ENCODE data around the gene PLCD4. TPM values are rescaled to one million over a fixed set of nuclear protein-coding genes. Genes with fewer than 3 reads are reported as not detected.

PLCD4 gene
- total RNA-seq, 1 experiment from 2014 or later, result 0.40 TPM

DNA sequence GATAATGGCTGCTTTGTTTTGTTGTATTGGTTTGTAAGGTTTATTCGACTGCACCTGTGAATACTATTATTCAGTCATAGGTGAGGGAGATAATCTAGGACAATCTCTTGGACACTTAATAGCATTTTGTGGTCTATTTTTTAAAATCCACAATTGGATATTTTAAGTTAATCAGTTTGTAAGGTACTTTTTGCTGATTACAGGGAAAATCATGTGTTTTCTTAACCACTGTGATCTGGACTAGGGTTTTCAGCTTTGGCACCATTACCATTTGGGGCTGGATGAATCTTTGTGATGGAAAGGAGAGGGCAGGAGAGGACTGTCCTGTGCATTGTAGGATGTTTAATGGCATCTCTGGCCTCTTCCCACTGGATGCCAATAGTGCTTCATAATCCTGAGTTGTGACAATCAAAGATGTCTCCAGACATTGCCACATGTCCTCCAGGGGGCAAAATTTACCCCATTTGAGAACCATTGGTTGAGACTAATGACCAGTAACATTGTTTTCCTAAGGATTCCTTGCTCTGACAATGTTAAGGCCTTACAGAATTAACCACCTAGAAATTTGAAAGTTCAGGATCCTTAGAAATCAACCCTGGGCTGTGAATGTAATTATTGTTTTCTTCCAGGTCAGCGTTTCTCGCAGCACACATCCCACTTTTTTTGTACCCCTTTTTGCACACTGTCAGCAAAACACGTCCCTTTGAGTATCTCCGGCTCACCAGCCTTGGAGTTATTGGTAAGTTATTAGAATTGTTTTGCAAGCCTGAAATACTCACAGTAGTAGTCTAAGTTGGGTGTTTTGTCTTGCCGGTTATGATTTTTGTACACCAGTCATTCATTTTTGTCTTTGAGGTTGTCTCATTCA lies 23.5 kb upstream of the PLCD4 start:
- no peak overlapping the region for H3K4me3 Mint-ChIP-seq (ENCODE audit: unreplicated experiment)
- TF ChIP-seq, protein P1, sequence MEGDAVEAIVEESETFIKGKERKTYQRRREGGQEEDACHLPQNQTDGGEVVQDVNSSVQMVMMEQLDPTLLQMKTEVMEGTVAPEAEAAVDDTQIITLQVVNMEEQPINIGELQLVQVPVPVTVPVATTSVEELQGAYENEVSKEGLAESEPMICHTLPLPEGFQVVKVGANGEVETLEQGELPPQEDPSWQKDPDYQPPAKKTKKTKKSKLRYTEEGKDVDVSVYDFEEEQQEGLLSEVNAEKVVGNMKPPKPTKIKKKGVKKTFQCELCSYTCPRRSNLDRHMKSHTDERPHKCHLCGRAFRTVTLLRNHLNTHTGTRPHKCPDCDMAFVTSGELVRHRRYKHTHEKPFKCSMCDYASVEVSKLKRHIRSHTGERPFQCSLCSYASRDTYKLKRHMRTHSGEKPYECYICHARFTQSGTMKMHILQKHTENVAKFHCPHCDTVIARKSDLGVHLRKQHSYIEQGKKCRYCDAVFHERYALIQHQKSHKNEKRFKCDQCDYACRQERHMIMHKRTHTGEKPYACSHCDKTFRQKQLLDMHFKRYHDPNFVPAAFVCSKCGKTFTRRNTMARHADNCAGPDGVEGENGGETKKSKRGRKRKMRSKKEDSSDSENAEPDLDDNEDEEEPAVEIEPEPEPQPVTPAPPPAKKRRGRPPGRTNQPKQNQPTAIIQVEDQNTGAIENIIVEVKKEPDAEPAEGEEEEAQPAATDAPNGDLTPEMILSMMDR (IDR thresholded peaks at IDR 0.05; ENCODE audit: unreplicated experiment), result no peak
- peaks cover 92% of the 10 kb centered on the region for H3K36me3 Mint-ChIP-seq (ENCODE audit: insufficient read depth, unreplicated experiment)
- ChIA-PET POLR2A (no interaction called here), CTCF (no interaction called here)
- H3K4me1 Mint-ChIP-seq (ENCODE audit: insufficient read depth, unreplicated experiment), result no peaks in the 10 kb centered on the region
- H3K27me3 Mint-ChIP-seq (ENCODE audit: insufficient read depth, unreplicated experiment), result no peaks in the 10 kb centered on the region
- intact Hi-C loops (cut with micrococcal nuclease), result no loop called here
- no peaks in the 10 kb centered on the region for H3K9me3 Mint-ChIP-seq (ENCODE audit: unreplicated experiment)
- no peak for DNase-seq (ENCODE audit: unreplicated experiment)
- no TSS peak for BruUV-seq (replicated peaks)
- peak overlapping the region; percentile 49 for H3K27ac Mint-ChIP-seq (ENCODE audit: low read depth, unreplicated experiment)

DNA sequence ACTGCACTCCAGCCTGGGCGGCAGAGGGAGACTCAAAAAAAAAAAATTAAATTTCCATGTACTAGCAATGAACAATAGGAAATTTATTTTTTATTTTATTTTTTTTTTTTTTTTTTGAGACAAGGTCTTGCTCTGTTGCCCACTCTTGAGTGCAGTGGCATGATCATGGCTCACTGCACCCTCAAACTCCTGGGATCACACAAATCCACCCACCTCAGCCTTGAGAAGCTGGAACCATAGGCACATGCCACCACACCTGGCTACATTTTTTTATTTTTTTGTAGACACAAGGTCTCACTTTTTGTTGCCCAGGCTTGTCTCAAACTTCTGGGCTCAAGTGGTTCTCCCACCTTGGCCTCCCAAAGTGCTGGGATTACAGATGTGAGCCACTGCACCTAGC lies 22.2 kb upstream of the PLCD4 start:
- intact Hi-C loops (cut with micrococcal nuclease), result no loop called here
- POLR2A ChIA-PET, result interaction anchor here (1.0 to 1.2 kb wide), 2 partner anchors 9 to 15 kb away, joined by 3 to 4 read pairs; no protein-coding TSS in a partner anchor
- CTCF ChIA-PET, result no interaction called here
- DNase-seq (ENCODE audit: unreplicated experiment), result no peak
- Mint-ChIP-seq H3K9me3 (ENCODE audit: unreplicated experiment) (no peaks in the 10 kb centered on the region), H3K4me3 (ENCODE audit: unreplicated experiment) (no peak overlapping the region), H3K27me3 (ENCODE audit: insufficient read depth, unreplicated experiment) (no peaks in the 10 kb centered on the region), H3K36me3 (ENCODE audit: insufficient read depth, unreplicated experiment) (peaks cover 97% of the 10 kb centered on the region), H3K4me1 (ENCODE audit: insufficient read depth, unreplicated experiment) (no peaks in the 10 kb centered on the region), H3K27ac (ENCODE audit: low read depth, unreplicated experiment) (no peak overlapping the region)
- BruUV-seq (replicated peaks), result no TSS peak
- TF ChIP-seq, protein P1 (IDR thresholded peaks at IDR 0.05; ENCODE audit: unreplicated experiment), result no peak

DNA sequence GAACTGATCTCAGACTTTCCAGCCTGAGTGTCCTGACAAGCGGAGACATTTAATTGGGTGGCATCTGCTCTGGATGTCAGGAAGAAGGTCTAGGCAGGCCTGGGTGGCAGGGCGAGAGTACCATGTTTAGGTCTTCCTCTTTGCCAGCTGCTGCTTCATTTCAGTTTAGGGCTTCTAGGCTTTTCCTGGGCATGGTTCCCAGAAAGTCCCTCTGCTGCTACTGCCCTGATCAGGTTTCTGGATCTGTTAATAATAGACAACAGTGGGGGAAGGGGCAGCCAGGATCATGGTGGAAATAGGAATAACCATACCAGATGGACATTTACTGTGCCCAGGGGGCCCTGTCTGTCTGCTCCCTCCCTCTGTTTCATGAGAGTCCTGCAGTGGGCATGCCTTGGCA lies 2.3 kb upstream of the PLCD4 start:
- TF ChIP-seq, protein P1 (IDR thresholded peaks at IDR 0.05; ENCODE audit: unreplicated experiment), result no peak
- ChIA-PET POLR2A (no interaction called here), CTCF (no interaction called here)
- Mint-ChIP-seq H3K27me3 (ENCODE audit: insufficient read depth, unreplicated experiment) (no peaks in the 10 kb centered on the region), H3K36me3 (ENCODE audit: insufficient read depth, unreplicated experiment) (no peaks in the 10 kb centered on the region), H3K4me3 (ENCODE audit: unreplicated experiment) (no peak overlapping the region), H3K9me3 (ENCODE audit: unreplicated experiment) (no peaks in the 10 kb centered on the region), H3K4me1 (ENCODE audit: insufficient read depth, unreplicated experiment) (peaks cover 32% of the 10 kb centered on the region), H3K27ac (ENCODE audit: low read depth, unreplicated experiment) (no peak overlapping the region)
- peak; percentile 32 for DNase-seq (ENCODE audit: unreplicated experiment)
- BruUV-seq (replicated peaks), result no TSS peak
- intact Hi-C loops (cut with micrococcal nuclease), result no loop called here

DNA sequence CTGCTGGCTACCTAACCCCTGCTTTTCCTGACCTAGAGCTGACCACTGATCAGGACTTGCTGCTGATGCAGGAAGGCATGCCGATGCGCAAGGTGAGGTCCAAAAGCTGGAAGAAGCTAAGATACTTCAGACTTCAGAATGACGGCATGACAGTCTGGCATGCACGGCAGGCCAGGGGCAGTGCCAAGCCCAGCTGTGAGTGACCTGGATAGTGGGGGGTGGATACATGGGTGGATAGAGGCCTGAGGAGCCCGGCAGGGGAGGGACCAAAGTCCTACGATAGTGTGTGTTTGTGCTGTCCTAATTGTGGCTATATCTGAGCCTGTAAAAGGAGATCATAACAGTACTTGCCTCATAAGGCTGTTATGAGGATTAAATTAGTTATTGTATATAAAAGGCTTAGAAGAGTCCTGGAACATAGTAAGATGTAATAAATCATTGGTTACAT lies 8.2 kb downstream of the PLCD4 start:
- H3K4me3 Mint-ChIP-seq (ENCODE audit: unreplicated experiment), result no peak overlapping the region
- H3K9me3 Mint-ChIP-seq (ENCODE audit: unreplicated experiment), result no peaks in the 10 kb centered on the region
- no peak overlapping the region for H3K27ac Mint-ChIP-seq (ENCODE audit: low read depth, unreplicated experiment)
- H3K36me3 Mint-ChIP-seq (ENCODE audit: insufficient read depth, unreplicated experiment), result no peaks in the 10 kb centered on the region
- no peaks in the 10 kb centered on the region for H3K27me3 Mint-ChIP-seq (ENCODE audit: insufficient read depth, unreplicated experiment)
- DNase-seq (ENCODE audit: unreplicated experiment), result no peak
- ChIA-PET CTCF (interaction anchor here (0.6 kb wide), 1 partner anchor 19 kb away, joined by 5 read pairs; no protein-coding TSS in a partner anchor), POLR2A (interaction anchor here (1.3 kb wide), 1 partner anchor 114 kb away, joined by 3 read pairs; no protein-coding TSS in a partner anchor)
- BruUV-seq (replicated peaks), result no TSS peak
- TF ChIP-seq, protein P1 (IDR thresholded peaks at IDR 0.05; ENCODE audit: unreplicated experiment), result no peak
- H3K4me1 Mint-ChIP-seq (ENCODE audit: insufficient read depth, unreplicated experiment), result no peaks in the 10 kb centered on the region
- intact Hi-C loops (cut with micrococcal nuclease), result no loop called here

All from MCF 10A (cell line).